ENCODE results near the gene KCNT1.

DNA sequence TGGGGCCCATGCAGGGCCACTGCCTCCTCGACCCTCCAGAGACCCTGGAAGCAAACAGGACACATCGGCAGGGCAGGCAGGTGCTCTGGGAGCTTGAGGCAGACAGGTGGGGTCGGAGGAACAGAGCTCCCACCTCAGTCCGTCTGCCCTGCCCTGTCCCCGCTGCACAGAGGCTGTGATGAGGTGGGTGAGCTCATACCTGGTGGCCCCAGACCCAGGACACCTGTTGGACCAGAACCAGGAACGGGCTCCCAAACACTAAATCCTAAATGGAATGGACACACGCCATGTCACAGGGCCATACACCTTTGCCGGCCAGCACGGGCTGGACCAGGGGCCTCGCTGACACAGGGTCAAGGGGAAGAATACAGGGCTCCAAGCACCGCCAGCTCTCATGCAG, 8.2 kb upstream of the KCNT1 start:
- TF ChIP-seq, protein P1, sequence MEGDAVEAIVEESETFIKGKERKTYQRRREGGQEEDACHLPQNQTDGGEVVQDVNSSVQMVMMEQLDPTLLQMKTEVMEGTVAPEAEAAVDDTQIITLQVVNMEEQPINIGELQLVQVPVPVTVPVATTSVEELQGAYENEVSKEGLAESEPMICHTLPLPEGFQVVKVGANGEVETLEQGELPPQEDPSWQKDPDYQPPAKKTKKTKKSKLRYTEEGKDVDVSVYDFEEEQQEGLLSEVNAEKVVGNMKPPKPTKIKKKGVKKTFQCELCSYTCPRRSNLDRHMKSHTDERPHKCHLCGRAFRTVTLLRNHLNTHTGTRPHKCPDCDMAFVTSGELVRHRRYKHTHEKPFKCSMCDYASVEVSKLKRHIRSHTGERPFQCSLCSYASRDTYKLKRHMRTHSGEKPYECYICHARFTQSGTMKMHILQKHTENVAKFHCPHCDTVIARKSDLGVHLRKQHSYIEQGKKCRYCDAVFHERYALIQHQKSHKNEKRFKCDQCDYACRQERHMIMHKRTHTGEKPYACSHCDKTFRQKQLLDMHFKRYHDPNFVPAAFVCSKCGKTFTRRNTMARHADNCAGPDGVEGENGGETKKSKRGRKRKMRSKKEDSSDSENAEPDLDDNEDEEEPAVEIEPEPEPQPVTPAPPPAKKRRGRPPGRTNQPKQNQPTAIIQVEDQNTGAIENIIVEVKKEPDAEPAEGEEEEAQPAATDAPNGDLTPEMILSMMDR (IDR thresholded peaks at IDR 0.05; ENCODE audit: low read depth, low read length, poor library complexity, severe bottlenecking) = no peak
- no peak for TF ChIP-seq EZH2phosphoT487 (IDR thresholded peaks at IDR 0.05; ENCODE audit: borderline replicate concordance, low read length)

Data from DOHH2 (cell line).